SU-DHL-6 (cell line): ENCODE results near the gene FBN3.

Source experiments
- EZH2phosphoT487 ChIP-seq: fragments of 200-600 bp; sonication (generic), shearing (Covaris generic); conservative IDR thresholded peaks from 2 replicates; pipeline ENCODE4 v1.6.1; 2018; ENCODE audit warnings: mild to moderate bottlenecking, antibody characterized with exemption, low read length, moderate library complexity, mixed read lengths
- TF ChIP-seq, protein P1 (sequence below): fragments of 200-600 bp; sonication (generic); IDR thresholded peaks from one replicate; pipeline ENCODE4 v1.5.1; 2017; ENCODE audit warnings: antibody characterized with exemption, mild to moderate bottlenecking, low read length, moderate library complexity; ENCODE audit not compliant: insufficient read depth, poor library complexity, severe bottlenecking

DNA sequence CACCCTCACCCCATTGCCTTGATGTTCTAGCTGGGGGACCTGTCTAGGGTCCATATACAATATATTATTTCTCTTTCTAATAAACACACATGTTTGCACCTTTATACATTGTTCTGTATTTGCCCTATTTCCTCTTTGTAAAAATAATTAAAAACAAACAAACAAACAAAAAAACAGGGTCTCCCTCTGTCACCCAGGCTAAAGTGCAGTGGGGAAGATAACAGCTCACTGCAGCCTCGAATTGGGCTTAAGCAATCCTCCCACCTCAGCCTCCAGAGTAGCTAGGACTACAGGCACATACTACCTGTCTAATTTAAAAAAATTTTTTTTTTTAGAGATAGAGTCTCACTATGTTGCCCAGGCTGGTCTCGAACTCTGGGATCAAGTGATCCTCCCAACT is 5.9 kb upstream of the FBN3 start:
- TF ChIP-seq, protein P1, sequence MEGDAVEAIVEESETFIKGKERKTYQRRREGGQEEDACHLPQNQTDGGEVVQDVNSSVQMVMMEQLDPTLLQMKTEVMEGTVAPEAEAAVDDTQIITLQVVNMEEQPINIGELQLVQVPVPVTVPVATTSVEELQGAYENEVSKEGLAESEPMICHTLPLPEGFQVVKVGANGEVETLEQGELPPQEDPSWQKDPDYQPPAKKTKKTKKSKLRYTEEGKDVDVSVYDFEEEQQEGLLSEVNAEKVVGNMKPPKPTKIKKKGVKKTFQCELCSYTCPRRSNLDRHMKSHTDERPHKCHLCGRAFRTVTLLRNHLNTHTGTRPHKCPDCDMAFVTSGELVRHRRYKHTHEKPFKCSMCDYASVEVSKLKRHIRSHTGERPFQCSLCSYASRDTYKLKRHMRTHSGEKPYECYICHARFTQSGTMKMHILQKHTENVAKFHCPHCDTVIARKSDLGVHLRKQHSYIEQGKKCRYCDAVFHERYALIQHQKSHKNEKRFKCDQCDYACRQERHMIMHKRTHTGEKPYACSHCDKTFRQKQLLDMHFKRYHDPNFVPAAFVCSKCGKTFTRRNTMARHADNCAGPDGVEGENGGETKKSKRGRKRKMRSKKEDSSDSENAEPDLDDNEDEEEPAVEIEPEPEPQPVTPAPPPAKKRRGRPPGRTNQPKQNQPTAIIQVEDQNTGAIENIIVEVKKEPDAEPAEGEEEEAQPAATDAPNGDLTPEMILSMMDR: no peak
- TF ChIP-seq EZH2phosphoT487: no peak
